ENCODE results near the gene SLC34A1.
A peak's percentile ranks its signal among the peaks of the same experiment; 100 is the strongest.

Gene SLC34A1

DNA sequence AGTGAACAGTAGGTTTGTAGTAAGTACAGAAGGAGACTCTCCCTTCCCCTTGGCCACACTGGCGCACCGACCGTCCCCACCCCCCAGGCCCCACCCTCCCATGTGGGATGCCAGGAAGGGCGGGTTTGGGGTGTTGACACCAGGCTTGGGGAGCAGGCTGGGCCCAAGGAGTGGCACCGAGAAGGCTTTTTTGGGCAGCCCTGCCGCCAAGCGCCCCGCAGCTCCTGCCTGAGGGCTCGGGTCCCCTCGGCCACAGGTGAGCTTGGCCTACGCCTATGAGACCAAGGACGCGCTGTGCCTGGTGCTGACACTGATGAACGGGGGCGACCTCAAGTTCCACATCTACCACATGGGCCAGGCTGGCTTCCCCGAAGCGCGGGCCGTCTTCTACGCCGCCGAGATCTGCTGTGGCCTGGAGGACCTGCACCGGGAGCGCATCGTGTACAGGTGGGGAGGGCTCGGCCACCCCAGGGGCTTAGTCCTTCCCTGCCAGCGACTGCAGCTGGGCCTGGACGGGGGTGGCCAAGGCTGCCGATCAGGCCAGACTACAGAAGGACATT, 49.5 kb downstream of the SLC34A1 start:
- ChIA-PET CTCF (interaction anchor here (0.6 to 0.7 kb wide), 2 partner anchors 21 to 63 kb away, joined by 3 read pairs; no protein-coding TSS in a partner anchor), POLR2A (interaction anchor here (3.7 to 3.9 kb wide), 2 partner anchors 9 to 12 kb away, joined by 10 to 17 read pairs; partner anchors contain the start of gene PRR7)
- Histone ChIP-seq H3K27ac (ENCODE audit: extremely low read depth, low read depth, low read length) (no peak overlapping the region), H3K4me3 (ENCODE audit: low read depth, low read length) (no peak overlapping the region), H3K36me3 (ENCODE audit: control insufficient read depth in 2 of 2, insufficient read depth in 1 of 2, low read length in 2 of 2) (peaks cover 12 to 91% of the 10 kb centered on the region in 2 experiments), H3K4me1 (ENCODE audit: control insufficient read depth, insufficient read depth, low read length) (no peaks in the 10 kb centered on the region), H3K9me3 (ENCODE audit: control insufficient read depth, insufficient read depth, low read depth, low read length) (no peaks in the 10 kb centered on the region)
- TF ChIP-seq ATF2 (tag by site-specific recombination; IDR thresholded peaks at IDR 0.05; ENCODE audit: low read depth) = no peak
- peak; percentile 68 for TF ChIP-seq KLF1 (tag by site-specific recombination; IDR thresholded peaks at IDR 0.05)
- TF ChIP-seq, protein P1, sequence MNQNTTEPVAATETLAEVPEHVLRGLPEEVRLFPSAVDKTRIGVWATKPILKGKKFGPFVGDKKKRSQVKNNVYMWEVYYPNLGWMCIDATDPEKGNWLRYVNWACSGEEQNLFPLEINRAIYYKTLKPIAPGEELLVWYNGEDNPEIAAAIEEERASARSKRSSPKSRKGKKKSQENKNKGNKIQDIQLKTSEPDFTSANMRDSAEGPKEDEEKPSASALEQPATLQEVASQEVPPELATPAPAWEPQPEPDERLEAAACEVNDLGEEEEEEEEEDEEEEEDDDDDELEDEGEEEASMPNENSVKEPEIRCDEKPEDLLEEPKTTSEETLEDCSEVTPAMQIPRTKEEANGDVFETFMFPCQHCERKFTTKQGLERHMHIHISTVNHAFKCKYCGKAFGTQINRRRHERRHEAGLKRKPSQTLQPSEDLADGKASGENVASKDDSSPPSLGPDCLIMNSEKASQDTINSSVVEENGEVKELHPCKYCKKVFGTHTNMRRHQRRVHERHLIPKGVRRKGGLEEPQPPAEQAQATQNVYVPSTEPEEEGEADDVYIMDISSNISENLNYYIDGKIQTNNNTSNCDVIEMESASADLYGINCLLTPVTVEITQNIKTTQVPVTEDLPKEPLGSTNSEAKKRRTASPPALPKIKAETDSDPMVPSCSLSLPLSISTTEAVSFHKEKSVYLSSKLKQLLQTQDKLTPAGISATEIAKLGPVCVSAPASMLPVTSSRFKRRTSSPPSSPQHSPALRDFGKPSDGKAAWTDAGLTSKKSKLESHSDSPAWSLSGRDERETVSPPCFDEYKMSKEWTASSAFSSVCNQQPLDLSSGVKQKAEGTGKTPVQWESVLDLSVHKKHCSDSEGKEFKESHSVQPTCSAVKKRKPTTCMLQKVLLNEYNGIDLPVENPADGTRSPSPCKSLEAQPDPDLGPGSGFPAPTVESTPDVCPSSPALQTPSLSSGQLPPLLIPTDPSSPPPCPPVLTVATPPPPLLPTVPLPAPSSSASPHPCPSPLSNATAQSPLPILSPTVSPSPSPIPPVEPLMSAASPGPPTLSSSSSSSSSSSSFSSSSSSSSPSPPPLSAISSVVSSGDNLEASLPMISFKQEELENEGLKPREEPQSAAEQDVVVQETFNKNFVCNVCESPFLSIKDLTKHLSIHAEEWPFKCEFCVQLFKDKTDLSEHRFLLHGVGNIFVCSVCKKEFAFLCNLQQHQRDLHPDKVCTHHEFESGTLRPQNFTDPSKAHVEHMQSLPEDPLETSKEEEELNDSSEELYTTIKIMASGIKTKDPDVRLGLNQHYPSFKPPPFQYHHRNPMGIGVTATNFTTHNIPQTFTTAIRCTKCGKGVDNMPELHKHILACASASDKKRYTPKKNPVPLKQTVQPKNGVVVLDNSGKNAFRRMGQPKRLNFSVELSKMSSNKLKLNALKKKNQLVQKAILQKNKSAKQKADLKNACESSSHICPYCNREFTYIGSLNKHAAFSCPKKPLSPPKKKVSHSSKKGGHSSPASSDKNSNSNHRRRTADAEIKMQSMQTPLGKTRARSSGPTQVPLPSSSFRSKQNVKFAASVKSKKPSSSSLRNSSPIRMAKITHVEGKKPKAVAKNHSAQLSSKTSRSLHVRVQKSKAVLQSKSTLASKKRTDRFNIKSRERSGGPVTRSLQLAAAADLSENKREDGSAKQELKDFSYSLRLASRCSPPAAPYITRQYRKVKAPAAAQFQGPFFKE (tag by site-specific recombination; IDR thresholded peaks at IDR 0.05; ENCODE audit: borderline replicate concordance) = no peak
- no peak for TF ChIP-seq RBAK (tag by site-specific recombination; IDR thresholded peaks at IDR 0.05)

GRCh38 chr5:177434437-177434836, 50.2 kb downstream of the SLC34A1 start:
- Histone ChIP-seq H3K4me1 (ENCODE audit: control insufficient read depth, insufficient read depth, low read length) (no peaks in the 10 kb centered on the region), H3K27ac (ENCODE audit: extremely low read depth, low read depth, low read length) (no peak overlapping the region)
- CTCF ChIA-PET = interaction anchor here (0.6 kb wide), 1 partner anchor 22 kb away, joined by 3 read pairs; no protein-coding TSS in a partner anchor

More at GRCh38 chr5:177434437-177434836, 50.2 kb downstream of the SLC34A1 start:
- Histone ChIP-seq H3K4me3 (ENCODE audit: low read depth, low read length) (no peak overlapping the region), H3K9me3 (ENCODE audit: control insufficient read depth, insufficient read depth, low read depth, low read length) (no peaks in the 10 kb centered on the region), H3K36me3 (ENCODE audit: control insufficient read depth in 2 of 2, insufficient read depth in 1 of 2, low read length in 2 of 2) (peaks cover 16 to 94% of the 10 kb centered on the region in 2 experiments)
- POLR2A ChIA-PET = interaction anchor here (0.5 to 3.9 kb wide), 3 partner anchors 8 to 48 kb away, joined by 3 to 17 read pairs (median 10); partner anchors contain the start of gene PRR7
- TF ChIP-seq WT1 (tag by site-specific recombination; IDR thresholded peaks at IDR 0.05) (no peak), INSM2 (tag by site-specific recombination; IDR thresholded peaks at IDR 0.05) (no peak), YY1 (tag by site-specific recombination; IDR thresholded peaks at IDR 0.05) (no peak), ZNF2 (tag by site-specific recombination; IDR thresholded peaks at IDR 0.05) (no peak), GLIS2 (tag by site-specific recombination; IDR thresholded peaks at IDR 0.05) (peak; percentile 50; the same call in 1 of the 2 replicates), ZNF596 (tag by site-specific recombination; IDR thresholded peaks at IDR 0.05) (no peak), ZNF24 (tag by site-specific recombination; IDR thresholded peaks at IDR 0.05) (no peak), KLF16 (tag by site-specific recombination; IDR thresholded peaks at IDR 0.05) (no peak)

All from HEK293 (cell line).